Tibial nerve (tissue), 4 donors: ENCODE results near the gene MBD5. TPM values are rescaled to one million over a fixed set of nuclear protein-coding genes. Genes with fewer than 3 reads are reported as not detected.

ENCODE experiments used
- DNase-seq, 2 donors: peaks; one replicate each; pipeline ENCODE4 v3.0.0-alpha.2; 2019; ENCODE audit warnings: low spot score in 2 of 2
- H3K27ac ChIP-seq, 4 donors: fragments of 200-600 bp; sonication (generic) in 3 of 4; one replicate each; pipeline ENCODE4 v1.5.1; 2017 to 2019; ENCODE audit warnings: mild to moderate bottlenecking in 1 of 4
- H3K27me3 ChIP-seq, 2 donors: fragments of 200-600 bp; sonication (generic) in 1 of 2; one replicate each; pipeline versions ENCODE4 v1.5.1 to v1.6.0; 2017 to 2019
- H3K36me3 ChIP-seq, 3 donors: fragments of 200-600 bp; sonication (generic); one replicate each; pipeline ENCODE4 v1.5.1; 2018 to 2019
- H3K4me1 ChIP-seq, 4 donors: fragments of 200-600 bp; sonication (generic) in 3 of 4; one replicate each; pipeline ENCODE4 v1.5.1; 2017 to 2019
- H3K4me3 ChIP-seq, 4 donors: fragments of 200-600 bp; sonication (generic) in 3 of 4; one replicate each; pipeline ENCODE4 v1.5.1; 2017 to 2019; ENCODE audit warnings: mild to moderate bottlenecking in 1 of 4, moderate library complexity in 1 of 4
- H3K9me3 ChIP-seq, 4 donors: fragments of 200-600 bp; sonication (generic) in 3 of 4; one replicate each; pipeline ENCODE4 v1.5.1; 2017 to 2019
- EP300 ChIP-seq, 2 donors: sonication (generic); formaldehyde crosslinking; IDR thresholded peaks; one replicate each; pipeline ENCODE4 v1.6.1; 2017; ENCODE audit warnings: antibody characterized with exemption in 2 of 2, mild to moderate bottlenecking in 1 of 2
- POLR2A ChIP-seq, 2 donors: fragments of 450-650 bp; IDR thresholded peaks; one replicate each; pipeline ENCODE4 v1.6.1; 2017; ENCODE audit warnings: antibody characterized with exemption in 2 of 2, mild to moderate bottlenecking in 2 of 2, moderate library complexity in 2 of 2
- WGBS, 2 donors: methylation state at CpG; one replicate each; pipeline ENCODE4 v1.1.5; 2018; 5-methylcytosine and 5-hydroxymethylcytosine counted together
- total RNA-seq, 4 donors: library from RNA; depleted of rRNA; stranded (reverse); fragments of >200 nt; gene quantifications; one replicate each; pipeline ENCODE4 v1.1.0, GENCODE V29; 2016
- TF ChIP-seq, protein P1 (sequence below), 5 experiments: fragments of 200-600 bp in 3 of 5; fragments of 450-650 bp in 2 of 5; sonication (generic) in 3 of 5; IDR thresholded peaks; one replicate each; pipeline ENCODE4 v1.5.1; 2016 to 2019; ENCODE audit warnings: antibody characterized with exemption in 5 of 5, mild to moderate bottlenecking in 3 of 5, moderate library complexity in 2 of 5

The MBD5 gene
- total RNA-seq, 4 donors from 2014 or later, result 28.5 to 46.5 (median 40.9) TPM

DNA sequence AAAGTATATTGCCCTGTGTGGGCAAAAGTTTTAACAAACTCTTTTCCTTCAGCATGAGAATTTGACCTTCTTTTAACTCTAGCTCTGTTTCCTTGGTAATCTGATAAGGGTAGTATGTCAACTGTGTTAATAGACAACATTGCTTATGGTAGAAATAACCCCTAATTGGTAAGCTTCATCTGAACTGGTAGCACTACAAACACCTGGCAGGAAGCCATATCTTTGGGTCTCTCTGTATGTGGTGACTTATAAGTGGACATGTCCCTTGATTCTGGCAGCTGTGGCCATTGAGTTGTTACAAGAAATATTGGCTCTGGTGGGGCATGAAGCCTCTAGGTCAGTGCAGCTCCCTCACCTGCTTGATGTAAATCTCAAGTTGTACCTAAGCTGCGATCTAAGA lies 46.9 kb downstream of the MBD5 start:
- Histone ChIP-seq H3K9me3 (no peaks in the 10 kb centered on the region), H3K4me3 (no peak overlapping the region), H3K27ac (no peak overlapping the region), H3K36me3 (no peaks in the 10 kb centered on the region), H3K27me3 (no peaks in the 10 kb centered on the region), H3K4me1 (no peaks in the 10 kb centered on the region)
- 100% methylated on average over 1 of the region's 1 CpG for WGBS, 2 donors
- no peak for DNase-seq
- TF ChIP-seq, protein P1, sequence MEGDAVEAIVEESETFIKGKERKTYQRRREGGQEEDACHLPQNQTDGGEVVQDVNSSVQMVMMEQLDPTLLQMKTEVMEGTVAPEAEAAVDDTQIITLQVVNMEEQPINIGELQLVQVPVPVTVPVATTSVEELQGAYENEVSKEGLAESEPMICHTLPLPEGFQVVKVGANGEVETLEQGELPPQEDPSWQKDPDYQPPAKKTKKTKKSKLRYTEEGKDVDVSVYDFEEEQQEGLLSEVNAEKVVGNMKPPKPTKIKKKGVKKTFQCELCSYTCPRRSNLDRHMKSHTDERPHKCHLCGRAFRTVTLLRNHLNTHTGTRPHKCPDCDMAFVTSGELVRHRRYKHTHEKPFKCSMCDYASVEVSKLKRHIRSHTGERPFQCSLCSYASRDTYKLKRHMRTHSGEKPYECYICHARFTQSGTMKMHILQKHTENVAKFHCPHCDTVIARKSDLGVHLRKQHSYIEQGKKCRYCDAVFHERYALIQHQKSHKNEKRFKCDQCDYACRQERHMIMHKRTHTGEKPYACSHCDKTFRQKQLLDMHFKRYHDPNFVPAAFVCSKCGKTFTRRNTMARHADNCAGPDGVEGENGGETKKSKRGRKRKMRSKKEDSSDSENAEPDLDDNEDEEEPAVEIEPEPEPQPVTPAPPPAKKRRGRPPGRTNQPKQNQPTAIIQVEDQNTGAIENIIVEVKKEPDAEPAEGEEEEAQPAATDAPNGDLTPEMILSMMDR (IDR thresholded peaks at IDR 0.05), result no peak
- TF ChIP-seq POLR2A (IDR thresholded peaks at IDR 0.05), result no peak
- TF ChIP-seq EP300 (IDR thresholded peaks at IDR 0.05), result no peak

DNA sequence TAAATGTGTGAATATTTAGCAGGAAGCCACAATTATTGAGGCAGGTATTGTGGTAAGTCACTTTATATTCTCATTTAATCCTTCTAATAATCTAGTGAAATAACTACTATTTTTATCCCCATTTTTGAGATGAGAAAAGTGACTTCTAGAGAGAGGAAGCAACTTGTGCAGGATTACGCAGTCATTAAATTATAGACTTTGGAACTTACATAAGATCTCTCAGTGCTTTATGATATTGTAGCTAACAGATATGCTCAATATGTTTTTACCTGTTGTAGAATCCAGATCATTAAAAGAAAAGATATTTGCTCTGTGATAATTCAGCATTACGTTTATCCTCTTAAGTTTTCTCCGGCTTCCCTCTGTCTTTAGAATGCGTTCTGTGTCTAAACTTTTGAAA lies 50.5 kb downstream of the MBD5 start:
- no peak for DNase-seq
- Histone ChIP-seq H3K4me1 (no peaks in the 10 kb centered on the region), H3K27ac (no peak overlapping the region), H3K27me3 (no peaks in the 10 kb centered on the region), H3K9me3 (no peaks in the 10 kb centered on the region), H3K4me3 (no peak overlapping the region), H3K36me3 (no peaks in the 10 kb centered on the region)
- WGBS, 2 donors, result 96% methylated on average over 4 of the region's 4 CpGs
- TF ChIP-seq, protein P1 (IDR thresholded peaks at IDR 0.05), result no peak
- TF ChIP-seq EP300 (IDR thresholded peaks at IDR 0.05), result no peak
- no peak for TF ChIP-seq POLR2A (IDR thresholded peaks at IDR 0.05)

DNA sequence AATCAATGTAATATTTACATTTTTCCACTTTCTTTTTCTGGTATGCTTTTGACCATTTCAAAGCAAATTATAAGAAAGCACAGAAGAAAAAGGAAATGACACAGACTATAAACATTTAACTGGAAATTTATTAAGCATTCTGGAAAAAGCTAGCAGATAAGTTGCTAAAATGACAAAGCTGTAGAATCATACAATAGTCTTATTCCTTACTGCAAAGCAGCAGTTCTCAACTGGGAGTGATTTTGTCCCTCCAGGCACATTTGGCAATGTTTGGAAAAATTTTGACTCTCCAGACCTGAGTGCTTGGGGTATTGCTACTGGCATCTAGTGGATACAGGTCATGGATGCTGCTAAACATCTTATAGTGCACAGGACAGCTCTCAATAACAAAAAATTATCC lies 75.1 kb downstream of the MBD5 start:
- Histone ChIP-seq H3K9me3 (peaks cover 0 to 10% (median 0%) of the 10 kb centered on the region in 4 donors), H3K4me1 (no peaks in the 10 kb centered on the region), H3K4me3 (no peak overlapping the region), H3K27me3 (no peaks in the 10 kb centered on the region), H3K36me3 (no peaks in the 10 kb centered on the region), H3K27ac (no peak overlapping the region)
- TF ChIP-seq EP300 (IDR thresholded peaks at IDR 0.05) (no peak), POLR2A (IDR thresholded peaks at IDR 0.05) (no peak)
- TF ChIP-seq, protein P1 (IDR thresholded peaks at IDR 0.05), result no peak
- DNase-seq, result no peak

DNA sequence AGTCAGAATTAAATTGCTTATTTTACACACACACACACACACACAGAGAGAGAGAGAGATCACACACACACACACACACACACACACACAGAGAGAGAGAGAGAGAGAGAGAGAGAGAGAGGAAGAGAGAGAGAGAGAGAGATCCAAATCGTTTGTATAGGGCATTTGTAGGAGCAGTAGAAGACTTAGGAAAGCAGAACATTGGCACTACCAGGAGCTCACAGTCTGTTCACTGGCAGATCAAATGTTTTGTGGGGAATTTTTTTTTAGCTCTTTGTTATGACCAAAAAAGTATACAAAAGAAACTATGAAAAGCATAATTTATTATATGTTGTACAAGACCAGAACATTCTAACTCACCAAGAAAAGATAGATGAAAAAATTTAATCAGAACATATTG lies 81.8 kb downstream of the MBD5 start:
- TF ChIP-seq POLR2A (IDR thresholded peaks at IDR 0.05), result no peak
- TF ChIP-seq, protein P1 (IDR thresholded peaks at IDR 0.05), result no peak
- TF ChIP-seq EP300 (IDR thresholded peaks at IDR 0.05), result no peak
- H3K4me1 ChIP-seq, result no peaks in the 10 kb centered on the region
- H3K36me3 ChIP-seq, result no peaks in the 10 kb centered on the region
- peaks cover 0 to 6% (median 0%) of the 10 kb centered on the region in 4 donors for H3K9me3 ChIP-seq
- H3K27ac ChIP-seq, result no peak overlapping the region
- no peaks in the 10 kb centered on the region for H3K27me3 ChIP-seq
- DNase-seq, result no peak
- H3K4me3 ChIP-seq, result no peak overlapping the region
- WGBS, 2 donors, result 19 to 21% methylated on average over 1 of the region's 1 CpG

DNA sequence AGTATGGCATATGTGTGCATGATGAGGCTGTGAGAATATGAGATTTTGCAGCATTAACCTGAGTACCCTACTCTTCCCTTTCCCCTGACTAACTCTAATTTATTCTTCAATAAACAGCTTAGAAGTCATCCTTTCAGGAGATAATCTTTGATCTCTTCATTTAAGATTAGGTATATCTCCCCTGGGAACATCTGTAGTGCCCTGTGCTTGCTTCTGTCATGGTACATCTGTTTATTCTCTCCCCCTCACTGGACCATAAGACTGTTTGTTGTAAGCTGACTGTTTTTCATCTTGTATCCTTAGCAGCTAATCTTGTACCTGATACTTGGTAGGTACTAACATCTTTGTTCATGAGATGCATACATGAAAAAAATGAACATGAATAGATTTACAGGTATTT lies 83.1 kb downstream of the MBD5 start:
- Histone ChIP-seq H3K9me3 (peaks cover 0 to 6% (median 0%) of the 10 kb centered on the region in 4 donors), H3K36me3 (peaks cover 0 to 8% (median 0%) of the 10 kb centered on the region in 3 donors), H3K4me3 (no peak overlapping the region), H3K27ac (no peak overlapping the region), H3K4me1 (no peaks in the 10 kb centered on the region), H3K27me3 (no peaks in the 10 kb centered on the region)
- TF ChIP-seq, protein P1 (IDR thresholded peaks at IDR 0.05), result no peak
- no peak for TF ChIP-seq POLR2A (IDR thresholded peaks at IDR 0.05)
- no peak for TF ChIP-seq EP300 (IDR thresholded peaks at IDR 0.05)
- DNase-seq, result no peak
